Measurements from ENCODE around the gene SEC14L6.

The SEC14L6 gene

DNA sequence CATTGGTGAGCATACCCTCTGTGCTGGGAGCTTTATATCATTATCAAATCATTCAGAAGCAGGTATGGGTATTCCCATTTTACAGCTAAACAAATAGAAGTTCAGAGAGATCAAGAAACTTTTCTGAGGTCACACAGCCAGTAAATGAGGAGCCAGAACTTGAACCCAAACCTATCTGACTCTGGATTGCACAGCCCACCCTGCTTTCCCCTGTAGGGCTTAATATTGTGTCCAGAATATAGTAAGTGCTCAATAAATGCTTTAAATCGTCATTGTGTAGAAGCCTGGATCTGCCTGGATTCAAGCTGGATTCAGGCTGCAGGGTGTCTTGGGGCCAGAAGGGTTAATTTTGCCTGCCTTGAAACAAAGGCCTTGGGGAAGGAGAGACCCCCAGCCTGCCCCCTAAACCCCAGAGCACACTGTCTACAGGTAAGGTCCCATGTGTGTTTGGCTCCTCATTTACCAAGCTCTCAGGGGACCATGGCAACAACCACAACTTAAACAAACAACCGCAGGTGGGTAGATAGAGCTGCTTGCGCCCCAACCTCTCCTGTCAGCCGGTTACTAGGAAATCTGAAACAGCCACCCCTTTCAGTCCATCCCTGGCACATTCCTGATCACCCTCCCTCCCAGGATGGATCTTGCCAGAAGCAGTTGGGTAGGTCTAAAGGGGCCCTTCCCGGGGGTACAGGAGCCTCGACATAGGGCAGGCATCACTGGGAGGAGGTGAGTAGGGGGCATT is 71.7 kb downstream of the SEC14L6 start:
- DNase-seq (ENCODE audit: low read depth) = no peak
- no peak overlapping the region for H3K4me3 ChIP-seq (ENCODE audit: low read depth, low read length)
- TF ChIP-seq, protein P1, sequence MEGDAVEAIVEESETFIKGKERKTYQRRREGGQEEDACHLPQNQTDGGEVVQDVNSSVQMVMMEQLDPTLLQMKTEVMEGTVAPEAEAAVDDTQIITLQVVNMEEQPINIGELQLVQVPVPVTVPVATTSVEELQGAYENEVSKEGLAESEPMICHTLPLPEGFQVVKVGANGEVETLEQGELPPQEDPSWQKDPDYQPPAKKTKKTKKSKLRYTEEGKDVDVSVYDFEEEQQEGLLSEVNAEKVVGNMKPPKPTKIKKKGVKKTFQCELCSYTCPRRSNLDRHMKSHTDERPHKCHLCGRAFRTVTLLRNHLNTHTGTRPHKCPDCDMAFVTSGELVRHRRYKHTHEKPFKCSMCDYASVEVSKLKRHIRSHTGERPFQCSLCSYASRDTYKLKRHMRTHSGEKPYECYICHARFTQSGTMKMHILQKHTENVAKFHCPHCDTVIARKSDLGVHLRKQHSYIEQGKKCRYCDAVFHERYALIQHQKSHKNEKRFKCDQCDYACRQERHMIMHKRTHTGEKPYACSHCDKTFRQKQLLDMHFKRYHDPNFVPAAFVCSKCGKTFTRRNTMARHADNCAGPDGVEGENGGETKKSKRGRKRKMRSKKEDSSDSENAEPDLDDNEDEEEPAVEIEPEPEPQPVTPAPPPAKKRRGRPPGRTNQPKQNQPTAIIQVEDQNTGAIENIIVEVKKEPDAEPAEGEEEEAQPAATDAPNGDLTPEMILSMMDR (IDR thresholded peaks at IDR 0.05; ENCODE audit: low read depth, low read length, missing control alignments) = no peak

DNA sequence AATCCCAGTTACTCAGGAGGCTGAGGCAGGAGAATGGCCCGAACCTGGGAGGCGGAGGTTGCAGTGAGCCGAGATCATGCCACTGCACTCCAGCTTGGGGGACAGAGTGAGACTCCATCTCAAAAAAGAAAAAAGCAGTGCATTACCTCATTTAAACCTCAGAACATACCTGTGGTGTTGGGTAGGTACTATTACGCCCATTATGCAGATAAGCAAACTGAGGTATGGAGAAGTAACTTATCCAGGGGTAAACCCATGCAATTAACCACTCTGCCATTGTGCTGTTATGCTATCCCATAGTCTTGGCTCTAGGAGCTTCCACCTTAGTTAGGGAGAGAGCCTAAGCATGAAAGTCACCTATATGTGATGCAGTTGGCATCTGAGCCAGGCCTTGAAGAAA is 72.4 kb downstream of the SEC14L6 start:
- DNase-seq (ENCODE audit: low read depth) = no peak
- TF ChIP-seq, protein P1 (IDR thresholded peaks at IDR 0.05; ENCODE audit: low read depth, low read length, missing control alignments) = no peak
- H3K4me3 ChIP-seq (ENCODE audit: low read depth, low read length) = no peak overlapping the region

DNA sequence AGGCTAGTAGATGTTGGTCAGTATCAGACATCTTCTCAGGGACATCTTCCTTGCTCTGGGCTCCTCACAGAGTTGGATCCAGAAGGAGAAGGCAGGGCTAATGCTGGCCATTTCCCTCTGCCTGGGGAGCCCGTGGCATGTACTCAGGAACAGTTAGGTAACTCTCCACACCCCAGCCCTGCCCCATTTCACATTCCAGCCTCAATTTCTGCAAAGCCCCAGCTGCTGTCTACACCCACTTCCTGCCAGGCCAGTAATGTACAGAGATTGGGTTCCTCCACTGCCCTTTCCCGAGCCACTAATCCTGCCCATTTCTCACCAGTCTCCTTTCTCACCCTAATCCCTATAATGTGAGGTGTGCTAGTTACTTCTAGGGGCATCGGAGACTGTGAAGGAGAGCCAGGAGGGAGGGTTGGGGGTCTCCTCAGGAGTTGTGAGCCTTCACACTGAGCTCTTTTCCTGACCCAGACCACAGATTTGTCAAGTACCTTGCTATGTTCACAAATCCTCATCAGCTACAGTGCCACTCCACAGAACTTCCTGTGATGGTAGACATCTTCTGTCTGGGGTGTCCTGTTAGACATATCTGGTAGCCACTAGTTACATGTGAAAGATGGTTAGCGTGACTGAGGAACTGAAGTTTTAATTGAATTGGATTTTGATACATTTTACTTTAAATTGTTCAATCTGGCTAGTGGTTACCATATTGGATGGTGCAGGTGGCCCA is 73.4 kb downstream of the SEC14L6 start:
- TF ChIP-seq, protein P1 (IDR thresholded peaks at IDR 0.05; ENCODE audit: low read depth, low read length, missing control alignments) = no peak
- DNase-seq (ENCODE audit: low read depth) = no peak
- H3K4me3 ChIP-seq (ENCODE audit: low read depth, low read length) = no peak overlapping the region
